H1 (cell line): ENCODE data around the gene SPECC1.

Experiments used
- HDAC6 ChIP-seq: IDR thresholded peaks from one replicate; pipeline ENCODE4 v1.7.1; 2012; ENCODE audit warnings: low read depth, mild to moderate bottlenecking, inconsistent platforms, low read length, moderate library complexity
- TCF12 ChIP-seq: IDR thresholded peaks from 2 replicates; pipeline ENCODE4 v1.6.1; 2011; ENCODE audit warnings: low read depth, mild to moderate bottlenecking, low read length
- YY1 ChIP-seq: IDR thresholded peaks from 2 replicates; pipeline ENCODE4 v1.6.1; 2011; ENCODE audit warnings: low read depth, mild to moderate bottlenecking, low read length

DNA sequence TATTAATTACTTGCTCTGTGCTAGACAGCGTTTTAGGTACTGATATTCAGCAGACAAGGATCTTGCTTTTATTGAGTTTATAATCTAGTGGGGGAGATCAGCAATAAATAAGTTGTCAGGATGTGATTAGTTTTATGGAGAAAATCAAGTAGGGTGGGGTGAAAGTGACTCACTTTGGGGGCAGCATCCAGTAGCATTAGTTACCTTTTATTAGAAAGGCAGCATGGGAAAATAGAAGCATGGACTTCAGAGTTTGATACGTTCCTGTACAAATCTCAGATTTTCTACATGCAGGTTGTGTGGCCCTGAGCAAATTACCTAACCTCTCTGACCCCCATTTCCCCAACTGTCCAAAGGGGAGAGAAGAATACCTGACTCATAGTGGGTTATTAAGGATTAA, 42.5 kb downstream of the SPECC1 start:
- no peak for TF ChIP-seq HDAC6
- TF ChIP-seq YY1 = no peak
- no peak for TF ChIP-seq TCF12
